T follicular helper cell (primary cell): ENCODE measurements around the gene USP5.
"Not testable (repeated sequence)": the region's sequence is repeated elsewhere in the genome, so short reads cannot be mapped to it uniquely, and the experiment has no call there.

Source experiments
- DNase-seq: peaks from one replicate; pipeline ENCODE4 v3.0.0-alpha.2; 2020; ENCODE audit warnings: low read depth

Gene USP5

GRCh38 chr12:6888360-6888759 is 36.4 kb downstream of the USP5 start:
- no peak for DNase-seq

DNA sequence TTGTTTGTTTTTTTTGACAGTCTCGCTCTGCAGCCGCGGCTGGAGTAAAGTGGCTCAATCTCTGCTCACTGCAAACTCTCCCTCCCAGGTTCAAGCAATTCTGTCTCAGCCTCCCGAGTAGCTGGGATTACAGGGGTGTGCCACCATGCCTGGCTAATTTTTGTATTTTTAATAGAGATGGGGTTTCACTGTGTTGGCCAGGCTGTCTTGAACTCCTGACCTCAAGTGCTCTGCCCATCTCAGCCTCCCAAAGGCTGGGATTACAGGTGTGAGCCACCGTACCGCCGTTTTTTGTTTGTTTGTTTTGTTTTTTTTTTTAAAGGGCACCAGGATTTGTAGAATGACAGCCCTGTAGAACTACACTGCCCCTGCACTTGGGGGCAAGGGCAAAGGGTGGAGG is 36.8 kb downstream of the USP5 start:
- DNase-seq: not testable (repeated sequence)

GRCh38 chr12:6889775-6890573 is 38.0 kb downstream of the USP5 start:
- not testable (repeated sequence) for DNase-seq

DNA sequence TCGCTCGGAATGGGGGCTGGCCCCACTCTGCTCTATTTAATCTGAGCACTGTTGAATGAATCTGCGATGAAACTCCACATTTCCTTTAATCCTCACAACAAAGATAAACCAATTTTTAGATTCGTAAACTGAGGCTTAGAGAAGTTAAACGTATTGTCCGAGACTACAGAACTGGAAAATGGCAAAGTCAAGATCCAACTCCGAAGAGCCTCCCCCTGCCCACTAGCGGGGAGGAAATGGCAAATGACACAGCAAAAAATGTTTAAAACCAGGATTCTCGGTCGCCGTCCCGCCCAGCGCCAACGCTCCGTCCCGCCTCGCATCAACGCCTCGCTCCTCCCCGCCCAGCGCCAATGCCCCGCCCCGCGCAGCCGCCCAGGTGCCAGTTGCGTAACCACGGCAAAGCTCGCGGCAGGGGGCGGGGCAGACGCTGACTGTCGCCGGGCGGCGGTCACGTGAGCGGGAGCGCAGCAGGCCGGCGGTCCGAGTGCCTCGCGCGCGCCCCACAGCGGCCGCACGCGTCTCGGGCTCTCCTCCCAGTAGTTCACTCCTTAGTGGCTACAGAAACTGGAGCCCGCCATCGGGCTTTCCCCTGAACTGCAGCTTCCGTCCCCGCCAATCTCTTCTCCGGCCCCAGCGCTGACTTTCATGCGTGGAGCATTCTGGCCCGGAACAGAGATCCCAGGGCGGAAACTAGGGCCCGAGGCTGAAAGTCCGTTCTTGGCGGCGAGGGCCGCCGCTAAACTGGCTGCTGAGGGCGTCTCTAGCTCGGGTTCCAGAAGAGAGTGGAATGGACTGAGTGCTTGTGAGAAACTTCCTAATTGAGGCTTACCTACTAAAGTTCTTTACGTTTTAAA is 39.1 kb downstream of the USP5 start:
- DNase-seq: peak; percentile 98

- no peak for DNase-seq
These were observed 39.7 kb downstream of the USP5 start for GRCh38 chr12:6891646-6892001.

- not testable (repeated sequence) for DNase-seq
These were observed 40.7 kb downstream of the USP5 start for GRCh38 chr12:6892683-6893082.

DNA sequence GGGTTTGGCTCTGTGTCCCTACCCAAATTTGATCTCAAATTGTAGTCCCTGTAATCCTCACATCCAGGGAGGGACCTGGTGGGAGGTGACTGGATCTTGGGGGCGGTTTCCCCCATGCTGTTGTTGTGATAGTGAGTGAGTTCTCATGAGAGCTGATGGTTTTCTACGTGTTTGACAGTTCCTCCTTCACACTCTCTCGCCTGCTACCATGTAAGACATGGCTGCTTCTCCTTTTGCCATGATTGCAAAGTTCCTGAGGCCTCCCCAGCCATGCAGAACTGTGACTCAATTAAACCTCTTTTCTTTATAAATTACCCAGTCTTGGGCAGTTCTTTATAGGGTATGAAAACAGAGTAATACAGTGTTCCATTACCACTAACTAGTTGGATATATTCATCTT is 42.4 kb downstream of the USP5 start:
- no peak for DNase-seq

DNA sequence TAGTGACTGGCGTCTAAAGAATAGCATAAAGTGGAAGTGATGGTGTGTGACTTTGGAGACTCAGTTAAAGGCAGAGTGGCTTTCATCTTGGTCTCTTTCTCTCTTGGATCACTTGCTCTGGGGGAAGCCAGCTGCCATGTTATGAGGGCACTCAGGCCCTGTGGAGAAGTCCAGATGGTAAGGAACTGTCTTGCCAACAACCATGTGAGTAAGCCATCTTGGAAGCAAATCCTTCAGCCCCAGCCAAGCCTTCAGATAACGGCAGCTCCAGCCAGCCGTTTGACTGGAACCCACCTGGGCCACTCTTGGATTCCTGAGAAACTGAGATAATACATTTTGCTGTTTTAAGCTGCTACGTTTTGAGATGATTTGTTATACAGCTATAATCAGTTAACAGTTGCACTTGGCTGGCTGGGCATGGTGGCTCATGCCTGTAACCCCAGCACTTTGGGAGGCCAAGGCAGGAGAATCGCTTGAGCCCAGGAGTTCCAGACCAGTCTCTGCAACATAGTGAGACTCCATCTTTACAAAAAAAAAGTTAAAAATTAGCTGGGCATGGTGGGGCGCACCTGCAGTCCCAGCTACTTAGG is 45.0 kb downstream of the USP5 start:
- DNase-seq: no peak

- no peak for DNase-seq
These were observed 47.5 kb downstream of the USP5 start for GRCh38 chr12:6899427-6899826.

DNA sequence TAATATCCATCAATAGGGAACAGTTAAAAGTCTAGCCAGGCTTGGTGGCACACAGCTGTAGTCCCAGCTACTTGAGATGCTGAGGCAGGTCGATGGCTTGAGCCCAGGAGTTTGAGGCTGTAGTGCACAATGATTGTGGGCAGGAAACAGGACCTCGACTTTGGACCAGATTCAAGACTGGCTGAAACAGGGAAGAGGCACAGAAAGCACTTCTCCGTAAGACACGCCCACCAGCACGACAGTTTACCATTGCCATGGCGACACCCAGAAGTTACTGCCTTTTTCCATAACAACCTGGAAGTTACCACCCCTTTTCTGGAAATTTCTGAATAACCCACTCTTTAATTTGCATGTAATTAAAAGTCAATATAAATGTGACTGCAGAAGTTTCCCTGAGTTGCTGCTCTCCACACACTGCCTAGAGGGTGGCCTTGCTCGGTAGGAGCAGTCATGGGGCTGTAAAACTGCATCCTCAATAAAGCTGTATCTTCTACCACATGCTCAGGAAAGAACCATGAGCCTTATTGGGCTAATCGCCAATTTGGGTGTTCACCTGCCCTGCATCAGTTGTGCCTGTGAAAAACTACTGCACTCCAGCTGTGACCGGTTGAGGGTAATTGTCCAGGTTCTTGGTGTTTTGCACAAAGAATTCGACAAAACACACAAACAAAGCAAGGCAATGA is 48.0 kb downstream of the USP5 start:
- DNase-seq: no peak

DNA sequence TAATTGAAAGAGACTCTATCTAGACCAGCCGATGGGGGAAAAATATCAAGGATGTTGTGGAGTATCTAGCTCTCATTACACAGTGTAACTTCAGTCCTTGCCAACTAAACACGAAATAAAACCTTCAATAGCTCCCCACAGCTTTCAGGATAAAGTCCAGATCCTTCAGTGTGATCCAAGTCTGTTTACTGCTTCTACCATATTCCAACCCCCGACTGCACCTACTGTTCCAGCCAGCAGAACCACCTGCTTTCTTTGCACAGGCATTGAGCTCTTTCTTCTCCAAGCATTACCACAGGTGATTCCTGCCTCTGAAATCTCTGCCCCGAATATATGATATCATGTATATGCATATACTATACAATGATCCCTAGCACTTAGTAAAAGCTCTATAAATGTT is 50.5 kb downstream of the USP5 start:
- no peak for DNase-seq

DNA sequence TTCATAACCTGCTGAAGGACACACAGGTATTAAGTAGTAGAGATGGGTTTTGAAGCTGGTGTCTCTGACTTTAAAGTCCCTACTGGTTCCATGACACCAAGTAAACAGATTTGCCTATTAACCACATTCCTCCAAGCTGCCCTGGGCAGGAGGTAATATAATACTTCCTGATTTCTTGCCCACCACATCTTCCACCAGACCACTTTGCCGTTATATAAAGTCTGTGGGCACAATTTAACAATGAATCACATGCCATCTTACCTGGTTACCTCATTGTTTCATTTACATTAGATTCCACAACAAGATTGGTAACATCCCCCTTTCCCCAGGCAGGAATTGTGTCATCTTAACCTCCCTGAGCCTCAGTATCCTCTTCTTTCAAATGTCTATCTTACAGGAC is 51.8 kb downstream of the USP5 start:
- no peak for DNase-seq

- peak; percentile 97 for DNase-seq
These were observed 52.6 kb downstream of the USP5 start, which contains the start of gene LRRC23 for GRCh38 chr12:6904280-6905276. LRRC23 (plus strand) TSS chr12:6904822; CDS start chr12:6905634, 812 bp downstream.

GRCh38 chr12:6905414-6906040 is 53.6 kb downstream of the USP5 start:
- no peak for DNase-seq

GRCh38 chr12:6908141-6908540 is 56.2 kb downstream of the USP5 start:
- DNase-seq: not testable (repeated sequence)

DNA sequence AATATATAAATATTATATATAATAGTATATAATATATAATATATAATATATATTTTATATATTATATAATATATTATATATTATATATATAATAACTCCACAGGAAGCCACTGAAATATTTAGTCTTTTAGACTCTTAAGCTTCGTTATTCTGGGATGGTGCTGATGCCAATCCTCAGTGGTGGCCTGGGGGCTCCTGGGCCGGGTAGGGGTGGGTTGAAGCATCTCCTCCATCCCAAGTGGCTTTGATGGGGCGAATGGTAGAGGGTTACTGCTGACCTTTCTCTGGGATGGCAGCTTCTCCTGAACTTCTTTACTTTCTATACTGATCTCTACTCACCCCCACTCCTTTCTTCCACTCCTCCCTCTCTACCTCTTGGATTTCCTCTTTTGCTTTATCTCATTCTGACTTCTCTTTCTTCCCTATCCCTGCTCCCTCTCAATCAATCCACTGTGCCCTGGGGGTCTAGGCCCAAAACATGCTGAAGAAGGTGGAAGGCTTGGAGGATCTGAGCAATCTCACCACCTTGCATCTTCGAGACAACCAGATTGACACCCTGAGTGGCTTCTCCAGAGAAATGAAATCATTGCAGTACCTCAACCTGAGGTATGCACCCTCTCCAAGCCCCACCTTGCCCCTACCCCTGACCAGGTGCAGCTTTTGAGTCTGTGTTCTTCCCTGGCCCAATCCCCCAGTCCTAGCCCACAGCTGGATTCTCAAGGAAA is 57.6 kb downstream of the USP5 start:
- no peak for DNase-seq

DNA sequence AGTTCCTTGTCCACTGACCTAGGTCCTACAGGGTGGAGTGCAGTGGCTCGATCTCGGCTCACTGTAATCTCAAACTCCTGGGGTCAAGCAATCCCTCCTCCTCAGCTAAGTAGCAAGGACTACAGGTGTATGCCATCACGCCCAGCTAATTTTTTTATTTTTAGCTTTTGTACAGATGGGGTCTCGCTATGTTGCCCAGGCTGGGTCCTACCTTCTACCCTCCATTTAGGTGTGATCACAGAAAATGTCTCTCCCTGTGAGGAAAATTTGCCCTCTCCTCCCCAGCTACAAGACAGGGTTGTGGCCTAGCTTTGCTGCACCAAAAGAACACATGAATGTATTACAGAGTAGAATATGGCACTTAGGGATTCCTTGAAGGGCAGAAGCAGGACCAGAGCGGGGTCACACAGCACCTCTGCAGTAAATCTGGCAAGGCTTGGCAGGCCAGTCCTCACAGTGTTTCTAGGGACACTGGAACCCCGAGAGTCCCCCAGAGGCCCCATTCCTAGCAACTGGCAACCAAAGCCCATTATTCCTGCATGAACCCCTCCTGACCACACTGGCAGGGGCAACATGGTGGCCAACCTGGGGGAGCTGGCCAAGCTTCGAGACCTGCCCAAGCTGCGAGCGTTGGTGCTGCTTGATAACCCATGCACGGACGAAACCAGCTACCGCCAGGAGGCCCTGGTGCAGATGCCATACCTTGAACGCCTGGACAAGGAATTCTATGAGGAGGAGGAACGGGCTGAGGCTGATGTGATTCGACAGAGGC is 60.4 kb downstream of the USP5 start:
- DNase-seq: no peak

- DNase-seq: peak; percentile 81
These were observed 62.4 kb downstream of the USP5 start, which contains the start of gene ENO2 for GRCh38 chr12:6914246-6914946. ENO2 (plus strand) TSS chr12:6914580; CDS start chr12:6915833, 1,253 bp downstream.
